Astrocyte (in vitro differentiated cells and primary cell): ENCODE data around the gene PRKD2.

ENCODE experiments used
- CTCF ChIP-seq: IDR thresholded peaks from 2 replicates; pipeline ENCODE4 v1.5.1; 2011; ENCODE audit warnings: low read depth, mild to moderate bottlenecking, inconsistent platforms, low read length, moderate library complexity; ENCODE audit not compliant: insufficient read depth
- EZH2 ChIP-seq: IDR thresholded peaks from 2 replicates; pipeline ENCODE4 v1.6.1; 2012; ENCODE audit warnings: mild to moderate bottlenecking, low read length, inconsistent platforms; ENCODE audit not compliant: insufficient read depth

GRCh38 chr19:46691948-46692347 is 25.0 kb downstream of the PRKD2 start:
- TF ChIP-seq CTCF: no peak
- no peak for TF ChIP-seq EZH2
